Astrocyte of the spinal cord (primary cell): ENCODE data around the gene SAPCD2.

Source experiments
- DNase-seq: peaks from one replicate; pipeline ENCODE4 v3.0.0; 2011; ENCODE audit warnings: low read depth, low spot score
- H3K4me3 ChIP-seq: 2 replicates; pipeline ENCODE4 v1.5.1; 2011; ENCODE audit warnings: low read depth, mild to moderate bottlenecking, low read length, moderate library complexity
- CTCF ChIP-seq: IDR thresholded peaks from 2 replicates; pipeline ENCODE4 v1.5.1; 2012; ENCODE audit warnings: low read depth, mild to moderate bottlenecking, low read length, inconsistent platforms
- in situ Hi-C: cut with HindIII; loops from 2 replicates; pipeline ENCODE4 v1.10.0; 2017; ENCODE audit warnings: low sequenced_read_pairs

Gene SAPCD2

GRCh38 chr9:137056739-137057415, 13.5 kb downstream of the SAPCD2 start:
- DNase-seq = no peak
- in situ Hi-C loops = no loop called here
- H3K4me3 ChIP-seq = no peak overlapping the region
- no peak for TF ChIP-seq CTCF

DNA sequence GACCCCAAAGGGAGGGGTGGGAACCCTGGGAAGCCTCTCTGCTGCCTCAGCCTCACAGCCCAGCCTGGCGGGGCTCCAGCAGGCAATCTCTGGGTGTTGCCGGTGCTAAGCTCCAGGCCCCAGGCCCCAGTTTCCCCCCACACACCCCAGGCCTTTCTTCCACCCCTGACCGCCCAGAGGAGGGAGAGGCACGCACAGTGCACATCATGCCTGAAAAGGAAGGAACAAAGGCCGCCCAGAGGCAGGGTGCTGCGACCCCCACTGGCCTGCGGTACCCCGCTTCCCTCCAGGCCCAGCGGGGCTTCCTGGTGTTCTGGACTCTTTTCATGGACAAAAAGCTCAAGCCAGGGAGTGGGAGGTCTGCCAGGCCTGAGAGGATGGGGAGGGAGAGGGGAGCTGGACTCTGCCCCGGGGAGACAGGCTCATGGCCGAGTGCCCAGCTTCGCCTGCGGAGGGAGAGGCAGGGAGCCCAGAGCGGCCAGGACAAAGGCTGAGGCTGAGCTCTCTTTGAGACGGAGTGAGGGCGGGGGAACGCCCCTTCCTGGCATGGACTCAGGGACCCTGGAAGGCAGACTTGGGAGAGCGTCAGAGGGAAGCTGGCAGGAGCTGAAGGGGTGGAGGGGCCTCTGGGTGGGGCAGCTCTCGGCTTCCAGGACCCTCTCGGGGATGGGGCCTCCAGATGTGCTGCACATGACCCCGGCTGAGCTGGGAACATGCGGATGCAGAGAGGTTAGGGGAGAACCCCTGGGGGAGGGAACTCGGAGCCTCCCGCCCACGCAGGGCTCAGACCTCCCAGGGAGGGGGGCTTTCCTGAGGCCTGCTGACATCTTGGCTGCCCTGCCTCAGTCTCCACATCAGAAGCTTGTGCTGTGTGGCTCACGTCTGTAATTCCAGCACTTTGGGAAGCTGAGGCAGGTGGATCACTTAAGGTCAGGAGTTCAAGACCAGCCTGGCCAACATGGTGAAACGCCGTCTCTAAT, 14.7 kb downstream of the SAPCD2 start:
- TF ChIP-seq CTCF = no peak
- in situ Hi-C loops = no loop called here
- peak; percentile 83 for DNase-seq
- H3K4me3 ChIP-seq = no peak overlapping the region

DNA sequence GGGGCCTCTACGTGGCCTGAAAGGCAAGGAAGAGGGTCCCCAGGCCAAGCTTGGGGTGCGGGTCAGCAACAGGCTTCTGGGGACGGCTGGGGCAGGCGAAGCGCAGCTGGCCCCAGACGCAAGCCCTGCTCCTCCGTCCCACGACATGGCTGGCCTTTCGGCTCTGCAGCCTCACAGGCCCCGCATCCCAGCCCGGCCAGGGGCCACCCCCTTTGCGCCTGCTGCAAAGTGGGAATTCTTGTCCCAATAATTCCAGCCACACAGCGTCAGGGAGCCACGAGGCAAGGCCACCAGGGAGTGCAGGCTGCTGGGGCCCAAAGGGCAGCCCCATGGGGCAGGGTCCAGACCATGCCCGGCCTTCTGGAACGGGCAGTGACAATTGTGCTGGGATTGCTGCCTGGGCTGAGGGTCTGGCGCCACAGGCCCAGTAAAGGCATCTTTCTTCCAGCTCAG, 15.4 kb downstream of the SAPCD2 start:
- in situ Hi-C loops = no loop called here
- TF ChIP-seq CTCF = no peak
- no peak for DNase-seq
- no peak overlapping the region for H3K4me3 ChIP-seq

DNA sequence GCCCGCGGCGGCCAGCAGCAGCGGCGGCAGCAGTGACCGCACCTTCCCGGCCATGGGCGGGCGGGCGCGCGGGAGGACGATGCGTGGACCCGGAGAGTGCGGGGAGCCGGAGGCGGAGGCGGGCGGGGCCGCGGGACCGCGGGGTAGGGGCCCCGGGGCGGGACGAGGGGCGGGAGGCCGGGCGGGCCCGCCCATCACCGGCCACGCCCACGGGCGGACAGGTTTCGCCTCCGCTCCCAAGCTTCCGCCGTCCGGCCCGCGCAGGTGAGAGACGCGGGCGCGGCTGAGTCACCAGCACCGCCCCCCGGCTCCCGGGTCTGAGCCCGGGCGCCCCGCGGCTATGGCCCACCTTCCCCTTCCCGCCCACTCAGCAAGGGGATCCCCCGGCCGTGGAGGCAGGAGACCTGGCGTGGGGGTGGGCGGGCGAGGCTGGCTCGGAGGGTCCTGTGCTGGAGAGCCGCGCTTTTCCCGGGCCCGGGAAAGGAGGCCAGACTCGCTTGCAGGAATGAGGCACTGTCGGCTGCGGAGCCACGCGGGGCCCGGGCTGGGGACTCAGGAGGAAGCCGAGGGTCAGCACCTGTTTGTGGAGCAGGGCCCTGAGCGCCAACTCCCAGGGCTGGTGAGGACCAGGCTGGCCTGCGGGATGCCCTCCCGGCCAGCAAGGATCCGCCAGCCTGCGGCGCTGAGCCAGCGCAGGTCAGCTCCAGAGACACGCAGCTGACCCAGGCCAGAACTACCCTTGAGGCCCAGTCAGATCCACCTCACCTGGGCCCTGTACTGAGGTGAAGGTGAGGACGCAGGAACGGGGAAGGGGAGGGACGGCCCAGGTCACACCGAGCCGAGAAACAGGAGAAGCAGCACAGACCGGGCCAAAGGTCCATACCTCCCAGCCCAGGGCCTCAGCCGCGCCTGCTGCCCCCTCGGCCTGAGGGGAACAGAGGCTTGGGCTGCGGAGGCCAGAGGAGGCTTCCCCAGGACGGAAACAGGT, 16.1 kb downstream of the SAPCD2 start, which contains the start of gene ENTPD2:
Gene ENTPD2, minus strand, starts transcription at position 118 of the 988 bp plus-strand sequence. Its CDS starts 64 bp downstream, at position 54.
- no peak for TF ChIP-seq CTCF
- no peak for DNase-seq
- in situ Hi-C loops = no loop called here
- H3K4me3 ChIP-seq = no peak within 1 kb of the TSS

DNA sequence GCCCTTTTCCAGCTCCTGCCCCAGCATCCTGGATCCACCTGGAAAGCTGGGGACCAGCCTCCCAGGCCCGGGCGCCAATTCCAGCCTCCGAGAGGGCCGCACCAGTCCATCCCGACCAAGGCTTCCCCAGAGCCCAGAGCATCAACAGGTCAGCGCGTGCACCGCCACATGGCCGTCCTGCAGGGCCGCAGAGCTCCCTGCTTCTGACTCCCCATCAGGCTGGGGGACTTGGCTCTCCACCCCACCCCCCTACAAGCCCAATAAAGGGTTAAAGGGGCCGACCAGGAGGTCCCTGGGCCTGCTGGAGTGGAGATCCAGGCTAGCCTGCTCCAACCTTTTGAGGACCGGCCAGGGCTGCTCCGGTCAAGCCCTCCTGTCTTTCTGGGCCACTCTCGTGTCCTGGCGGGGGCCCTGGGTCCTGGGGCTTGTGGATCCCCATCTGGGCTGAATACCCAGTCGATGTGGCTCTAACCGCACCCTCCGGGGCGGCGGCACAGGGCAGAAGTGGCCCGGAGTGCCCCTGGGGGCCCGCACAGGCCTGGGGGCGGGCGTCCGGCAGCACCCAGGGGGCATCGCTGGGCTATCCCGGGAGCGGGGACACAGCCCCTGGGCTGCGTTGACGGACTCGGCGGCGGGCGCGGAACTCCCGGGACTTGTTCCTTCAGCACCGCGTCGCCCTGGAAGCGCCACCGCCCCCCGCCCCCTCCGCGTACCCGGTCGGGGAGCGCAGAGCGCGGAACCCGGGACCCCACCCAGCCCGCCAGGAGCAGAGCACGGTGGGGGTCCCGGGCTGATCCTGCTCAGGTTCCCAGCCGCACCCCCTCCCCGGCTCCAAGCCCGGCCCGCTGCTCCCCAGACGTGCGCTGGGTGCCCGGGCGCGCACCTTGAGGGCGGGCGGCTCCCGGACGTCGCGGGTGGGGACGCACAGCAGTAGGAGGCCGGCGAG, 17.1 kb downstream of the SAPCD2 start:
- DNase-seq = no peak
- no peak overlapping the region for H3K4me3 ChIP-seq
- in situ Hi-C loops = no loop called here
- no peak for TF ChIP-seq CTCF
